HepG2 (cell line): Measurements from ENCODE around the gene ERMARD. TPM values are rescaled to one million over a fixed set of nuclear protein-coding genes. Genes with fewer than 3 reads are reported as not detected.

Experiments used
- AHR ChIP-seq: IDR thresholded peaks from 2 replicates; pipeline ENCODE4 v1.6.1; 2018; ENCODE audit warnings: missing genetic modification reagents, missing compliant biosample characterization
- ELF1 ChIP-seq: sonication (generic); formaldehyde crosslinking; IDR thresholded peaks from 2 replicates; pipeline ENCODE4 v1.4.0; 2020; ENCODE audit warnings: missing genetic modification reagents
- FOXC1 ChIP-seq: sonication (generic); formaldehyde crosslinking; IDR thresholded peaks from 2 replicates; pipeline ENCODE4 v1.8.0; 2022; ENCODE audit warnings: mild to moderate bottlenecking, missing genetic modification reagents, borderline replicate concordance
- IKZF4 ChIP-seq: sonication (generic); formaldehyde crosslinking; IDR thresholded peaks from 2 replicates; pipeline ENCODE4 v1.5.1; 2020; ENCODE audit warnings: borderline replicate concordance, mild to moderate bottlenecking, low read depth, missing genetic modification reagents; ENCODE audit errors: not compliant biosample characterization
- NAIF1 ChIP-seq: sonication (generic); formaldehyde crosslinking; IDR thresholded peaks from 2 replicates; pipeline ENCODE4 v1.5.0; 2020; ENCODE audit warnings: mild to moderate bottlenecking, missing genetic modification reagents, borderline replicate concordance
- RFXAP ChIP-seq: sonication (generic); formaldehyde crosslinking; IDR thresholded peaks from 2 replicates; pipeline ENCODE4 v1.4.0; 2020; ENCODE audit warnings: missing genetic modification reagents, borderline replicate concordance
- SP4 ChIP-seq: sonication (generic); formaldehyde crosslinking; IDR thresholded peaks from 2 replicates; pipeline ENCODE4 v1.8.1; 2023; ENCODE audit warnings: mild to moderate bottlenecking, missing genetic modification reagents
- WIZ ChIP-seq: sonication (generic); formaldehyde crosslinking; IDR thresholded peaks from 2 replicates; pipeline ENCODE4 v1.5.1; 2020; ENCODE audit warnings: mild to moderate bottlenecking, missing genetic modification reagents
- ZNF333 ChIP-seq: sonication (generic); formaldehyde crosslinking; IDR thresholded peaks from 2 replicates; pipeline ENCODE4 v1.4.0; 2020; ENCODE audit warnings: mild to moderate bottlenecking, missing genetic modification reagents, borderline replicate concordance
- ZNF549 ChIP-seq: sonication (generic); formaldehyde crosslinking; IDR thresholded peaks from 2 replicates; pipeline ENCODE4 v1.5.0; 2020; ENCODE audit warnings: missing genetic modification reagents
- ZNF567 ChIP-seq: sonication (generic); formaldehyde crosslinking; IDR thresholded peaks from 2 replicates; pipeline ENCODE4 v1.8.1; 2023; ENCODE audit warnings: mild to moderate bottlenecking, missing genetic modification reagents, borderline replicate concordance
- ZNF747 ChIP-seq: sonication (generic); formaldehyde crosslinking; IDR thresholded peaks from 2 replicates; pipeline ENCODE4 v1.8.1; 2023; ENCODE audit warnings: missing genetic modification reagents, mild to moderate bottlenecking, borderline replicate concordance
- ZSCAN25 ChIP-seq: sonication (generic); formaldehyde crosslinking; IDR thresholded peaks from 2 replicates; pipeline ENCODE4 v1.8.0; 2022; ENCODE audit warnings: mild to moderate bottlenecking, missing genetic modification reagents
- polyA plus RNA-seq, 8 experiments: library from polyadenylated mRNA; depleted of rRNA in 3 of 8; stranded (reverse) in 7 of 8; unstranded in 1 of 8; fragments of >200 nt; fragmentation: Illumina TruSeq in 4 of 8; extraction: Trizol in 4 of 8; gene quantifications; 2 replicates each; pipeline versions ENCODE4 v1.2.1 to v1.2.3, GENCODE V29; 2011 to 2016; ENCODE audit warnings: low read depth in 4 of 8, missing spikeins in 1 of 8, mixed read lengths in 1 of 8; ENCODE audit not compliant: insufficient read depth in 1 of 8
- total RNA-seq, 5 experiments: library from RNA; depleted of rRNA; stranded (reverse); fragments of >200 nt; fragmentation: Illumina TruSeq; extraction: Trizol; gene quantifications; 2 replicates each; pipeline ENCODE4 v1.2.3, GENCODE V29; 2016; ENCODE audit warnings: low read depth in 1 of 5
- TF ChIP-seq, protein P1 (sequence below): fragments of 450-650 bp; IDR thresholded peaks from 2 replicates; pipeline ENCODE4 v1.6.1; 2016
- TF ChIP-seq, protein P2 (sequence below): sonication (generic); formaldehyde crosslinking; IDR thresholded peaks from 2 replicates; pipeline ENCODE4 v1.8.1; 2023; ENCODE audit warnings: mild to moderate bottlenecking, moderate library complexity, missing genetic modification reagents
- TF ChIP-seq, protein P3 (sequence below): sonication (generic); formaldehyde crosslinking; IDR thresholded peaks from 2 replicates; pipeline ENCODE4 v1.5.1; 2020; ENCODE audit warnings: mild to moderate bottlenecking, missing genetic modification reagents, borderline replicate concordance
- TF ChIP-seq, protein P4 (sequence below): sonication (generic); formaldehyde crosslinking; IDR thresholded peaks from 2 replicates; pipeline ENCODE4 v1.4.0; 2020; ENCODE audit warnings: missing genetic modification reagents
- TF ChIP-seq, protein P5 (sequence below): sonication (generic); formaldehyde crosslinking; conservative IDR thresholded peaks from 2 replicates; pipeline ENCODE4 v1.8.1; 2023; ENCODE audit warnings: missing genetic modification reagents

The ERMARD gene
- total and polyA plus RNA-seq, 2 of the 13 experiments (the other 11 are each of a cell fraction or from before 2014, with no cell fraction given), result 8.8 to 10.7 TPM

DNA sequence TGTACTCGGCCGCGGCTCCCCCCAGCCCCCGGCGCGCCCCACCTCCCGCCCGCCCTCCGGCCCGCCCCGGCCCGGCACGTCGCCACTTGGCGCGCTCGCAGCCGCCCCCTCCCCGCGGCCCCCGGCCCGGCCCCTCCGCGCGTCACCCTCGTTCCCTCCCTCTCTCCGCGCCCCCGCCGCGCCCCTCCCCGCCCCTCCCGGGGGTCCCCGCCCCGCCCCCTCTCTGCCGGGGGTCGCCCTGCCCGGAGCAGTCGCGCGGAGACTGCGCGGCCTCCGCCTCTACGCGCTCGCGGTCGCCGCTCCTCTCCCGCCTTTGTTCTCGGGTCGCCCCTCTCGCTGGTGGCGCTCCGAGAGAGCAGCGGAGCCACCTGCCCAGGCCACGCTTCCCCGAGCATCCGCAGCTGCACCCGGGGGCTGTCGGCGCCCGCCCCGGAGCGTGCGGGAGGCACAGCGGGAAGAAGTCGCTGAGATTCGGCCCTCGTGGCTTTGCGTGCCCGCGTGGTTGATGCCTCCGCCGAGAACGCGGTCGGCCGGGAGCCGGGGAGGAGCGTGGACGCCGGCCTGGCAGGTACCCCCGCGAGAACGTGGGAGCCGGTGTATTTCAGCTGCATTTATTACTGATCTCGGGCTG, 26.8 kb upstream of the ERMARD start, which contains the start of gene PHF10 (continued):
- TF ChIP-seq, protein P1, sequence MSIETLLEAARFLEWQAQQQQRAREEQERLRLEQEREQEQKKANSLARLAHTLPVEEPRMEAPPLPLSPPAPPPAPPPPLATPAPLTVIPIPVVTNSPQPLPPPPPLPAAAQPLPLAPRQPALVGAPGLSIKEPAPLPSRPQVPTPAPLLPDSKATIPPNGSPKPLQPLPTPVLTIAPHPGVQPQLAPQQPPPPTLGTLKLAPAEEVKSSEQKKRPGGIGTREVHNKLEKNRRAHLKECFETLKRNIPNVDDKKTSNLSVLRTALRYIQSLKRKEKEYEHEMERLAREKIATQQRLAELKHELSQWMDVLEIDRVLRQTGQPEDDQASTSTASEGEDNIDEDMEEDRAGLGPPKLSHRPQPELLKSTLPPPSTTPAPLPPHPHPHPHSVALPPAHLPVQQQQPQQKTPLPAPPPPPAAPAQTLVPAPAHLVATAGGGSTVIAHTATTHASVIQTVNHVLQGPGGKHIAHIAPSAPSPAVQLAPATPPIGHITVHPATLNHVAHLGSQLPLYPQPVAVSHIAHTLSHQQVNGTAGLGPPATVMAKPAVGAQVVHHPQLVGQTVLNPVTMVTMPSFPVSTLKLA, result 0 out of 2 replicates have a peak, but pooled peaks have one; percentile 7
- TF ChIP-seq SP4 (CRISPR knock-in tag), result no peak; the same call in 1 of the 2 replicates
- peak; percentile 99; the same call in 1 of the 2 replicates for TF ChIP-seq ZNF333 (CRISPR knock-in tag)
- TF ChIP-seq, protein P2, sequence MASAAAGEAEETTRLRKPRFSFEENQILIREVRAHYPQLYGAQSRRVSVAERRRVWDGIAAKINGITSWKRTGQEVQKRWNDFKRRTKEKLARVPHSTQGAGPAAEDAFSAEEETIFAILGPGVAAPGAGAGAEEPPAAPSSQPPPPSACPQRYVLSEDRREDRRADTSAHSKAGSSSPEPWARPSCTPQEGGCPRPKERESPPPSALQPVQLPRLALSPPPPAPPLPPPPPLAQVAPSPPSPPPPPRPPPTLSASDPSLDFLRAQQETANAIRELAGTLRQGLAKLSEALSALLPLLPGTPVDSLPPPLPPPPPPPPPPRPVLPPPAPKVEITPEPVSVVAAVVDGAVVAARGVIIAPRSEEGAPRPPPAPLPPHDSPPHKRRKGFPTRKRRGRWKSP, result peak; percentile 10; the same call in 1 of the 2 replicates
- TF ChIP-seq ZNF567 (CRISPR knock-in tag), result no peak
- TF ChIP-seq RFXAP (CRISPR knock-in tag), result no peak
- TF ChIP-seq AHR (CRISPR knock-in tag), result no peak; the same call in 1 of the 2 replicates
- TF ChIP-seq ZNF549 (CRISPR knock-in tag), result no peak
- TF ChIP-seq, protein P3, sequence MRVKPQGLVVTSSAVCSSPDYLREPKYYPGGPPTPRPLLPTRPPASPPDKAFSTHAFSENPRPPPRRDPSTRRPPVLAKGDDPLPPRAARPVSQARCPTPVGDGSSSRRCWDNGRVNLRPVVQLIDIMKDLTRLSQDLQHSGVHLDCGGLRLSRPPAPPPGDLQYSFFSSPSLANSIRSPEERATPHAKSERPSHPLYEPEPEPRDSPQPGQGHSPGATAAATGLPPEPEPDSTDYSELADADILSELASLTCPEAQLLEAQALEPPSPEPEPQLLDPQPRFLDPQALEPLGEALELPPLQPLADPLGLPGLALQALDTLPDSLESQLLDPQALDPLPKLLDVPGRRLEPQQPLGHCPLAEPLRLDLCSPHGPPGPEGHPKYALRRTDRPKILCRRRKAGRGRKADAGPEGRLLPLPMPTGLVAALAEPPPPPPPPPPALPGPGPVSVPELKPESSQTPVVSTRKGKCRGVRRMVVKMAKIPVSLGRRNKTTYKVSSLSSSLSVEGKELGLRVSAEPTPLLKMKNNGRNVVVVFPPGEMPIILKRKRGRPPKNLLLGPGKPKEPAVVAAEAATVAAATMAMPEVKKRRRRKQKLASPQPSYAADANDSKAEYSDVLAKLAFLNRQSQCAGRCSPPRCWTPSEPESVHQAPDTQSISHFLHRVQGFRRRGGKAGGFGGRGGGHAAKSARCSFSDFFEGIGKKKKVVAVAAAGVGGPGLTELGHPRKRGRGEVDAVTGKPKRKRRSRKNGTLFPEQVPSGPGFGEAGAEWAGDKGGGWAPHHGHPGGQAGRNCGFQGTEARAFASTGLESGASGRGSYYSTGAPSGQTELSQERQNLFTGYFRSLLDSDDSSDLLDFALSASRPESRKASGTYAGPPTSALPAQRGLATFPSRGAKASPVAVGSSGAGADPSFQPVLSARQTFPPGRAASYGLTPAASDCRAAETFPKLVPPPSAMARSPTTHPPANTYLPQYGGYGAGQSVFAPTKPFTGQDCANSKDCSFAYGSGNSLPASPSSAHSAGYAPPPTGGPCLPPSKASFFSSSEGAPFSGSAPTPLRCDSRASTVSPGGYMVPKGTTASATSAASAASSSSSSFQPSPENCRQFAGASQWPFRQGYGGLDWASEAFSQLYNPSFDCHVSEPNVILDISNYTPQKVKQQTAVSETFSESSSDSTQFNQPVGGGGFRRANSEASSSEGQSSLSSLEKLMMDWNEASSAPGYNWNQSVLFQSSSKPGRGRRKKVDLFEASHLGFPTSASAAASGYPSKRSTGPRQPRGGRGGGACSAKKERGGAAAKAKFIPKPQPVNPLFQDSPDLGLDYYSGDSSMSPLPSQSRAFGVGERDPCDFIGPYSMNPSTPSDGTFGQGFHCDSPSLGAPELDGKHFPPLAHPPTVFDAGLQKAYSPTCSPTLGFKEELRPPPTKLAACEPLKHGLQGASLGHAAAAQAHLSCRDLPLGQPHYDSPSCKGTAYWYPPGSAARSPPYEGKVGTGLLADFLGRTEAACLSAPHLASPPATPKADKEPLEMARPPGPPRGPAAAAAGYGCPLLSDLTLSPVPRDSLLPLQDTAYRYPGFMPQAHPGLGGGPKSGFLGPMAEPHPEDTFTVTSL, result no peak; the same call in 1 of the 2 replicates
- peak; percentile 76 for TF ChIP-seq WIZ (CRISPR knock-in tag)
- TF ChIP-seq NAIF1 (CRISPR knock-in tag), result no peak
- peak; percentile 94; the same call in 1 of the 2 replicates for TF ChIP-seq FOXC1 (CRISPR knock-in tag)
- TF ChIP-seq ZSCAN25, result peak; percentile 80
- TF ChIP-seq ZNF747 (CRISPR knock-in tag), result peak; percentile 80
- TF ChIP-seq, protein P4, sequence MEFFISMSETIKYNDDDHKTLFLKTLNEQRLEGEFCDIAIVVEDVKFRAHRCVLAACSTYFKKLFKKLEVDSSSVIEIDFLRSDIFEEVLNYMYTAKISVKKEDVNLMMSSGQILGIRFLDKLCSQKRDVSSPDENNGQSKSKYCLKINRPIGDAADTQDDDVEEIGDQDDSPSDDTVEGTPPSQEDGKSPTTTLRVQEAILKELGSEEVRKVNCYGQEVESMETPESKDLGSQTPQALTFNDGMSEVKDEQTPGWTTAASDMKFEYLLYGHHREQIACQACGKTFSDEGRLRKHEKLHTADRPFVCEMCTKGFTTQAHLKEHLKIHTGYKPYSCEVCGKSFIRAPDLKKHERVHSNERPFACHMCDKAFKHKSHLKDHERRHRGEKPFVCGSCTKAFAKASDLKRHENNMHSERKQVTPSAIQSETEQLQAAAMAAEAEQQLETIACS (CRISPR knock-in tag), result no peak
- TF ChIP-seq, protein P5, sequence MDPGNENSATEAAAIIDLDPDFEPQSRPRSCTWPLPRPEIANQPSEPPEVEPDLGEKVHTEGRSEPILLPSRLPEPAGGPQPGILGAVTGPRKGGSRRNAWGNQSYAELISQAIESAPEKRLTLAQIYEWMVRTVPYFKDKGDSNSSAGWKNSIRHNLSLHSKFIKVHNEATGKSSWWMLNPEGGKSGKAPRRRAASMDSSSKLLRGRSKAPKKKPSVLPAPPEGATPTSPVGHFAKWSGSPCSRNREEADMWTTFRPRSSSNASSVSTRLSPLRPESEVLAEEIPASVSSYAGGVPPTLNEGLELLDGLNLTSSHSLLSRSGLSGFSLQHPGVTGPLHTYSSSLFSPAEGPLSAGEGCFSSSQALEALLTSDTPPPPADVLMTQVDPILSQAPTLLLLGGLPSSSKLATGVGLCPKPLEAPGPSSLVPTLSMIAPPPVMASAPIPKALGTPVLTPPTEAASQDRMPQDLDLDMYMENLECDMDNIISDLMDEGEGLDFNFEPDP, result peak; percentile 99
- TF ChIP-seq IKZF4 (CRISPR knock-in tag), result peak; percentile 55
- peak; percentile 58; the same call in 1 of the 2 replicates for TF ChIP-seq ELF1 (CRISPR knock-in tag)
